Measurements from ENCODE around the gene ANXA6. TPM values are rescaled to one million over a fixed set of nuclear protein-coding genes. Genes with fewer than 3 reads are reported as not detected.

Gene ANXA6
- total and polyA plus RNA-seq, 10 of the 15 experiments (the other 5 are each of a cell fraction or from before 2014, with no cell fraction given): 44.0 to 571 (median 465) TPM

DNA sequence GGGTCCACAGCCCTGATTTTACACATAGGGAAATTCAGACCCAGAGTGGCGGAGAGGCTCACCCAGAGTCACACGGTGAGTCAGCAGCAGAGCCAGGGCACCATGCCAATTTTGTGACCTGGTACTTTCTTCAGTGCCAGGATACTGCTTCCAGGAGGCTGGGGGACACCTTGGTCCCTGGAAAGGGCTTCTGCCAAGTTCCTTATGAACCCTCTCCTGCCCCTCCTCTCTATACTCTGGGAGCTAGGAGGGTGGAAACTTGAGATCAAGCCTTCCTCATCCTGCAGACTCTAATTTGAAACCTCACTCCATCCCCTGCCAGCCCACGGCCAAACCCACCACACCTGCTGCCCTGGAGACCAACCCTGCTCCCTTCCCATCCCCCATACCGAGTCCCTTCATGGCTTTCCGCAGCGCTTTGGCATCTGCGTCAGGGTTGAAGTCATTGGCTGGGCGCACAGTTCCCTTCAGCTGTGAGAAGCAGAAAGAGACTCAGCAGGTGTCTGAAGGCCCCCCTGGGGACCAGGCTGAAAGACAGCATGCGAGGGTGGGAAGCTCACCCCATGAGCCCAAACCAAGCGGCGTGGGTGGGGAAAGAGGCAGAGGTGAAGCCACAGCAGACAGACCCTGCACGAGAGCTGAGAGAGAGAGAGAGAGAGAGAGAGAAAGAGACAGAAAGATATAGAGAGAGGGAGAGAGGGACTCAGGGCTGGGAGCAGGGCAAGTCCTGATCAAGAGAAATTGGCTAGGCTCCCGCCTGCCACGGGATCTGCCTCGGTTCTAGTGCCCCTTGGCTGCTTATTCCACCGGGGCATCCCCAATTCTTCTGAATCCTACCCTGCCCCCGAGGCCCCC lies 33.5 kb downstream of the ANXA6 start (continued):
- TF ChIP-seq, protein P1, sequence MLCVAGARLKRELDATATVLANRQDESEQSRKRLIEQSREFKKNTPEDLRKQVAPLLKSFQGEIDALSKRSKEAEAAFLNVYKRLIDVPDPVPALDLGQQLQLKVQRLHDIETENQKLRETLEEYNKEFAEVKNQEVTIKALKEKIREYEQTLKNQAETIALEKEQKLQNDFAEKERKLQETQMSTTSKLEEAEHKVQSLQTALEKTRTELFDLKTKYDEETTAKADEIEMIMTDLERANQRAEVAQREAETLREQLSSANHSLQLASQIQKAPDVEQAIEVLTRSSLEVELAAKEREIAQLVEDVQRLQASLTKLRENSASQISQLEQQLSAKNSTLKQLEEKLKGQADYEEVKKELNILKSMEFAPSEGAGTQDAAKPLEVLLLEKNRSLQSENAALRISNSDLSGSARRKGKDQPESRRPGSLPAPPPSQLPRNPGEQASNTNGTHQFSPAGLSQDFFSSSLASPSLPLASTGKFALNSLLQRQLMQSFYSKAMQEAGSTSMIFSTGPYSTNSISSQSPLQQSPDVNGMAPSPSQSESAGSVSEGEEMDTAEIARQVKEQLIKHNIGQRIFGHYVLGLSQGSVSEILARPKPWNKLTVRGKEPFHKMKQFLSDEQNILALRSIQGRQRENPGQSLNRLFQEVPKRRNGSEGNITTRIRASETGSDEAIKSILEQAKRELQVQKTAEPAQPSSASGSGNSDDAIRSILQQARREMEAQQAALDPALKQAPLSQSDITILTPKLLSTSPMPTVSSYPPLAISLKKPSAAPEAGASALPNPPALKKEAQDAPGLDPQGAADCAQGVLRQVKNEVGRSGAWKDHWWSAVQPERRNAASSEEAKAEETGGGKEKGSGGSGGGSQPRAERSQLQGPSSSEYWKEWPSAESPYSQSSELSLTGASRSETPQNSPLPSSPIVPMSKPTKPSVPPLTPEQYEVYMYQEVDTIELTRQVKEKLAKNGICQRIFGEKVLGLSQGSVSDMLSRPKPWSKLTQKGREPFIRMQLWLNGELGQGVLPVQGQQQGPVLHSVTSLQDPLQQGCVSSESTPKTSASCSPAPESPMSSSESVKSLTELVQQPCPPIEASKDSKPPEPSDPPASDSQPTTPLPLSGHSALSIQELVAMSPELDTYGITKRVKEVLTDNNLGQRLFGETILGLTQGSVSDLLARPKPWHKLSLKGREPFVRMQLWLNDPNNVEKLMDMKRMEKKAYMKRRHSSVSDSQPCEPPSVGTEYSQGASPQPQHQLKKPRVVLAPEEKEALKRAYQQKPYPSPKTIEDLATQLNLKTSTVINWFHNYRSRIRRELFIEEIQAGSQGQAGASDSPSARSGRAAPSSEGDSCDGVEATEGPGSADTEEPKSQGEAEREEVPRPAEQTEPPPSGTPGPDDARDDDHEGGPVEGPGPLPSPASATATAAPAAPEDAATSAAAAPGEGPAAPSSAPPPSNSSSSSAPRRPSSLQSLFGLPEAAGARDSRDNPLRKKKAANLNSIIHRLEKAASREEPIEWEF (IDR thresholded peaks at IDR 0.05; ENCODE audit: insufficient replicate concordance, low read depth, low read length): peak; percentile 89
- TF ChIP-seq EZH2 (IDR thresholded peaks at IDR 0.05; ENCODE audit: borderline replicate concordance, control insufficient read depth, low read depth, low read length) (no peak), CHD4 (IDR thresholded peaks at IDR 0.05) (no peak), RBBP5 (conservative IDR thresholded peaks at IDR 0.05) (no peak), NR2C2 (IDR thresholded peaks at IDR 0.05; ENCODE audit: borderline replicate concordance, control insufficient read depth, insufficient read length, low read depth) (no peak), PAX5 (IDR thresholded peaks at IDR 0.05; ENCODE audit: borderline replicate concordance, low read depth, low read length) (peak; percentile 92)
